ENCODE results near the gene MYL12B.
"Not testable (repeated sequence)": the region's sequence is repeated elsewhere in the genome, so short reads cannot be mapped to it uniquely, and the experiment has no call there.

Gene MYL12B

DNA sequence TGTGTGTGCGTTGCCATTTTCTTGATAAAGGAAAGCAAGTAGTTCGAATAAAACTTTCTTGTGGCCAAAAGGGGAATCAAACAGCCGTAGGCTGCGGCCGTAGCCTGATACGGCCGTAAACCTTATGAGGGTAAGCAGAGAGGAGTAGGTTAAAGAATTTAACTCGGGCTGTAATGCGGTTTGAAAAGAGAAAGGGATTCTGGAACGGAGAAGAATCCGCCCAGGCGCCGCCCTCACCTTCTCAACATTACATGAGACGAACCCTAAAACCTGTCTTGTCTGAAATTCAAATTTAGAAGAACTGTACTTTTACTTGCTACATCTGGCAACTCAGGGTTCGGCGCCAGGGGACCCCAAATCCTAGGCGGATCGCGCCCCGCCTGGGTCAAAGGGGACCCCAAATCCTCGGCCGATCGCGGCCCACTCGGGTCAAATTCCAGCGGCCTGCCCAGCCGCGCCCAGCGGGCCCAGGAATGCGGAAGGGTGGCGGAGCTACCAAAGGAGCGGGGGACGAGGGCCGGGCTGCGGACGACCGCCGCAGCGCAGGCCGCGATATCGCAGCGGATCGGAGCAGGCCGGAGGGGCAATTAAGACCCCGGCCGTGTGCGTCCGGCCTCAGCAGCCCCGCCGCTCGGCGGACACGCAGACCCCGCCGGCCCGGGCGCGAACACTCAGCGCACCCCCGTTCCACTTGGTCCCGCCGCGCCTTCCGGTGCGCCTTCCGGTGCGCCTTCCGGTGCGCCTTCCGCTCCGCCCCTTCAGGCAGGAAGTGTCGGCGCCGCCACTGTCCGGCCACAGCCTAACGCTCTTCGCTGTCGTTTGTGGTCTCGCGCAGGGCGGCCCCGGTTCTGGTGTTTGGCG is at the start of gene MYL12B:
TSS of gene MYL12B (plus strand) at position 761 of the 861 bp plus-strand sequence. CDS start 10,766 bp downstream, outside the sequence.
- in situ Hi-C loops (cut with MboI; ENCODE audit: low sequenced_read_pairs), result no loop called here

DNA sequence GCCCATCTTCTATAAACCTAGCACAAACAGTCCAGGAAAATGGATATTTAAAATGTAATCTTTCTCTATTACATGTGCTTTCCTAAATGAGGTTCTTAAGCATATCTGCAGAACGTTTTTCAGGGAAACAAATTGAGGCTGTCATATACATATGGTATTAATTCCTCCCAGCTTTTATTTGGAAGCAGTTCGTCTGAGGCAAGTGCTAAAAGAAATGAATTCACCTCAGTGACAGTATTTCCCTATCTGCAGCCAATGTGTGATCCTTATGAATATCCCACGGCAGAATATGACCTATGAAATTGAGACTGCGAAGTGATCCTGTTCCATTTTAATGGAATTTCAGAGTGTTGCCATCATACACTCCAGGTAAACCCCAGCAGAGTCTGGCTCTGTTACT is 49.3 kb upstream of the MYL12B start:
- in situ Hi-C loops (cut with MboI; ENCODE audit: low sequenced_read_pairs), result no loop called here

DNA sequence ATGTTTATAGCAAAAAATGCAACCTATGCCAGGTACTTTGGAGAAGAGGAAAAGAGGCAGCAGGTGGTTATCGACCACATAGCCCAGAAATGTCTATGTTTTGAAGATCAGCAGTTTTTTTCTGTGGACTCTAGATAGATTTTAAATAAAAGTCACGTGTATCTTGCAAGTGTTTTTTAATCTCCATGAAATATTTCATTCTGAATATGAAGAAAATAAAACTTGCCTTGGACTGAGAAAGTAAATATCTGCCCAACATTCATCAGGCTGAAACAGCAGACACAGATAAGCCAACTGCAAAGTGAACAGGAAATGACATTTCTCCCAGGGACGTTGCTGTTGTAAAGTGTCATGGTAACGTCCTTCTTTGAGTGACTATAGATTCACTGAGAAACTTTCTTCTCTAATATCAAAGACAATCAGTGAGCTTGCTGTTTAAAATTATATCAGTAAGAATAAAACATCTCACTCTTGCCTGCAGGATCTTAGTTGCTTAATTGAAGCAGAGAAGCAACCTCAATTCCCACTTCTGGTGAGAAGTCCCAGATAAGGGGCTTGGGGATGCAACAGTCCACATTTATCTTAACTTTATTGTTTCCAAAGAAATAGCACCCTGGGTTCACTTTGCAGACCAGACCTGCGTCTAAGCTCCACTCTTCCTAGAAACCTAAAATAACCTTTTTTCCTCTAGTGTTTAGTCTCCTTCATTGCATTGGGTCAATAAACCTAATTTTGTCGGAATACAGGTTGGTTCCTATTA is 48.5 kb upstream of the MYL12B start:
- in situ Hi-C loops (cut with MboI; ENCODE audit: low sequenced_read_pairs), result no loop called here

DNA sequence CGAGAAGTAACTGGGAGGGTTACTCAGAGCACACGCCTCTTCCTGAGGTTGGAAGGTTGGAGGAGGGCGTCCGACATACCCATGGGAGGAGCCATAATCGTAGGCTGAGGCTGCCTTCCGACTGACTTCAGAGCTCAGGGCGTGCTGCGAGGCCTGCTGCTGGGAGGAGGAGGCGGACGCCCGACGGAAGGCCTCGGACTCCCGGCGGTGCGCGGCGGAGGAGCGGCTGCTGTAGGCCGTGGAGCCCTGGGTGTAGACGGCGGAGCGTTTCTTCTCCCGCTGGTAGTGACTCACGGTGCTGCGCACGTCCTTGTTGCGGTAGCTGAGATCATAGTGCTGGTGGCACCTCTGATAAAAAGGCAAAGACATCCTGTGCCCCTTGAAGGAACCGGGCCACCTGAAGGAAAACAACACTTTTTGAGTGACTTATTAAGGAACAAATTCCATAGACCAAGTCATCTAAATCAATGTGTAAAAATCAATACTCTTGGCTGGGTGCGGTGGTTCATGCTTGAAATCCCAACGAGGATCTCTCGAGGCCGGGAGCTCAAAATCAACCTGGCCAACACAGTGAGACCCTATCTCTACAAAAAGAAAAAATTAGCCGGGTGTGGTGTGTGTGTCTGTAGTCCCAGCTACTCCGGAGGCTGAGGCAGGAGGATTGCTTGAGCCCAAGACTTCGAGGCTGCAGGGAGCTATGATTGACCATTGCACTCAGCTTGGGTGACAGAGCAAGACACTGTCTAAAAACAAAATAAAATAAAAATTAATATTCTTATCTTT is 46.9 kb upstream of the MYL12B start:
- in situ Hi-C loops (cut with MboI; ENCODE audit: low sequenced_read_pairs), result no loop called here

DNA sequence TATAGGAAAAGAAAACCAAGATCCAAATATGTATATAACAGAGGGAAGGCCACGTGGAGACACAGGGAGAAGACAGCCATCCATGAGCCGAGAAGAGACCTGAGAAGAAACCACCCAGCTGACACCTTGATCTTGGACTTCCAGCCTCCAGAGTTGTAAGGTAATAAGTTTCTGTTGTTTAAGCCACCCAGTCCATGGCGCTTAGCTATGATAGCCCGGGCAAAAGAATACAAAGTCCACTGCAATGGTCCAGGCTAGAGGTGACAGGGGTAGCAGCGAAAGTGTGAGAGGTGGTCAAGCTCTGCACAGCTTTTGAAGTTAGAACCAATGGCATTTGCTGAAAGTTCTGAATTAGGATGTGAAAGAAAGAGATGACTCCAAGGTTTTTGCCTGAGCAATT is 44.9 kb upstream of the MYL12B start:
- in situ Hi-C loops (cut with MboI; ENCODE audit: low sequenced_read_pairs), result no loop called here

DNA sequence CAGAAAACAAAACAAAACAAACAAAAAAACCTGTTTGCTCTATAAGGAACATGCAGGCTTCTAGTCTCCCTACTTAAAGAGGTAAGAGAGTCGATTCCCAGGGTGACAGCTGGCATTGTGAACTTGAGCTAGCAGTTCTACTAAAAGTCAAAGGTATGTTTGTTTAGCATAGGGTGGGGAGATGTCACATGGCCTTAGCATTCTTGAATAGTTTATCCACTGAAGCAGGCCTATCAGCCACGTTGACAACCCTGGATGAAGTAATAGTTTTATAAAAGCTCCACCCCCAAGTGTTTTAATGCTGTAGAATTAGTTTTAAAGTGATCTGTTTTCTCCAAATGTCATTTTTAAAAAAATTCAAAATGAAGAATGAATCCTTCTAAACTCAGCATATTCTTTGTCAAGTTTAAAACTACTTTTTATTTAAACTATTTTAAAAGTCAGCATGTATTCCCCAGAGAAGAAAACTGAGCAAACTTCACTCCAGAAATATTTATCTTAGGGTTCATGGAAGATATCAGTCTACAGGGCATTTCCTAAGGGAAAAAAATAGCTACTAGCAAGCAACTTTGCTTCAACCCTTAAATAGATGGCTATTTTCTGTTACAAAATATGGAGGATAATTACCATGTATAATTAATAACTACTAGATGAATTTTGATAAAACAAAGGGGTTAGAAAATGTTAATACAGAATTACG is 43.8 kb upstream of the MYL12B start:
- in situ Hi-C loops (cut with MboI; ENCODE audit: low sequenced_read_pairs), result no loop called here

DNA sequence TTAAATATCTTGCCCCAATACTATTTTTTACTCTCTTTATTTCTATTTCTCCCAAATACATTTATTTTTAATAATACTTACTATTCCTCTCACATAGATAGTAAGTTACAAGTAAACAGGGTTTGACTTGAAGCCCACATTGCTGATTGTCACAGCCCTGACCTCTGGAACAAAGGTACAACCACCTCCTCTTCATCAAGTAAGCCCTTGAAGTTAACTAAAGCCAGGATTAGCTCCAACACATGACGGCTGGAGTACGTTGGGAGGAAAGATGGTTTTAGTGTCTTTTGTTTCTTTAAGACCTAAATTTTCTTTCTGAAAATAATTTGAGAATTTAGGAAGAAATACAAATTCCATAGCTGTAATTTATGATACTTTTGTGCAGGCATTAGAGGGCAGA is 43.1 kb upstream of the MYL12B start:
- in situ Hi-C loops (cut with MboI; ENCODE audit: low sequenced_read_pairs), result no loop called here

DNA sequence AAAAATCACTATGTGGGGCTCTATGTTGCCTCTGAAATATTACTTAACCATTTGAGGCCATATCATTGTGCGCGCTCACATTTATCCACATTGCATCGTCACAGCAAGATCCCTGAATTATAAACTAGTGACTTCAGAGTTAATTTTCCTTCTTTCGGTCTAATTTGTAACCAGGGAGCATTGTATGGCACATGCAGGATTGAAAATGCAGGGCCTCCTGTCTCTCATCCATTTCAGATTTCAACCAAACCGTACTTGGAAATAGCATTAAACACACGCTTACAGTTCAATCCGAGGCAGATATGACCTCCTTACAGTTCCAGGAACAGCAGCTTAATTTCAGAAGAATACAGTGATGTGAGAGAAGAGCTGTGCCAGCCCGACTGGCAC is 42.7 kb upstream of the MYL12B start:
- in situ Hi-C loops (cut with MboI; ENCODE audit: low sequenced_read_pairs), result no loop called here

DNA sequence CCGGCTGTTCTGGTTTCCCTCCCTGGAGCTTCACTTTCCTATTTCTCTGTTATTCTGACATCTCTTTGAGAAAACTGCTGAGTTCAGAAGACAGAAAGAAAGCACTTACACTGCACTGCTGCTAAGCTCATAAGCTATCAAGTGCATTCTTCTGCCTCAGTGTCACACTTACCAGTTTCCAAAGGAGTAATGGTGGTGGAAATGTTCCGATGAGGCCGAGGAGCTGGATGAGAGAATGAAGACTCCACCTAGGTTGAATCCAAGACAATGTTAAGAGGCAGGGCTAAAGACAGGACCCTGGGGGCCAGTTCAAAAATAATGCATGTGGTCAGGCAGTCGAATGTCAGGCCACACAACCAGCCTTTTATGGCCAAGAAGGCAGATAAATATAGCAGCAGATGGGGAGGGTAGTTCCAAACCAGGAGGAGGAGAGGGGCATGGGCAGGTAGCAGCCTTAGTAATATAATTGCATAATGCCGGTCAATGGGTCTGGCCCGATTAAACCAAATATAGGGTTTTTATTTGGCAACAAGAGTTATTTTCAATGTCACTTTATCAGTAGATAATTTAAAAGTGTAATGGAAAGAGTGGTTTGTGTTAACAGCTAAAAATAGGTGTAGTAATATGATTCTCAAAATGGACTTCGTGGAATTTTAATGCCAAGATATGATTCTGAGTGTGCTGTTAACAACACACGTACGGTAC is 42.1 kb upstream of the MYL12B start, which contains the start of gene MYOM1:
TSS of gene MYOM1 (minus strand) at position 338 of the 705 bp plus-strand sequence. CDS start 4,745 bp downstream, outside the sequence.
- in situ Hi-C loops (cut with MboI; ENCODE audit: low sequenced_read_pairs), result no loop called here

DNA sequence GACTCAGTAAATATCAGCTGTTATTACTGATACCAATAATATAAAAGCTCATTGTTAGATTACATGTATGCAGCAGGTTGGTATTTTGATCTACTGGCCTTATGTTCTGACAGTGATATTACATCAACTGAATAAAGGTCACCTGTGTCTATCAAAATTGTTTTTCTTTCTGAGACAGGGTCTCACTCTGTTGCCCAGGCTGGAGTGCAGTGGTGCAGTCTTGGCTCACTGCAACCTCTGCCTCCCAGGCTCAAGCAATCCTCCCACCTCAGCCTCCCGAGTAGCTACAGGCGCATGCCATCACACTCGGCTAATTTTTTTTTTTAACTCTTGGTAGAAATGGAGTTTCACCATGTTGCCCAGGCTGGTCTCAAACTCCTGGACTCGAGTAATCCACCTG is 41.1 kb upstream of the MYL12B start:
- in situ Hi-C loops (cut with MboI; ENCODE audit: low sequenced_read_pairs), result not testable (repeated sequence)

DNA sequence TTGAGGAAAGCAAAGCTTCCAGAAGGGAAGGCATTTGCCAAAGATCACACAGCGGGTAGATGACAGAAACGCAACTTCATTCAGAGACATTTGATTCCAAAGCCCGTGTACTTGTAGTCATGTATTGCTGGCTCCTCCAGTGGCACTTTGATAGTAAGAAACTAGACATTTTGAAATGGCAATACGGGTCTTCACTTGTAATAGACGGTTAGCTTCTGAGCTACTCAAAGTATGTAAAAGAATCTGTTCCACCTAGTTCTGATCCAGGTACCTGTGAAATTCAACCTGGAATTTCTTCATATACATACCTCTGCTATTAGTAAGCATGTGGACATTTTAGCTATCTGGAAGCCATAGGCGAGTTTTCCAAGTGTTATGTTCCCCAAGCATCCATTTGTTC is 40.4 kb upstream of the MYL12B start:
- in situ Hi-C loops (cut with MboI; ENCODE audit: low sequenced_read_pairs), result no loop called here

DNA sequence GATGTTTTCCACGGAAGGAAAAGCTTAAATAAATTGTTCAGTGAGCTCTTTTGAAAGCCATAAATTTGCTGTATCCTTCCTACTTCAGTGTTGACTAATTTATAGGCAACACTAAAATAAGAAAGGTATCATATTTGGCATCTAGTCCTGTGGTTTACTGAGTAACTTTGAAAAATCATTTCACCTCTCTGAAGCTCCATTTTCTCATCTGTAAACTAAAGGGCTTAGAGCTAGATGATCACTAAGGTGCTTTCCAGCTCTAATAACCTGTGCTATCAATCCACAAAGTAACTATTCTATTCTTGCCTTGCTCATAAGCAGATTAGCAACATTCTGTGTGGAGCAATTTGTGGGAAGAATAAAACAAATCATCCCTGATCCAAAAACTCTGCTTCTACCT is 38.6 kb upstream of the MYL12B start:
- in situ Hi-C loops (cut with MboI; ENCODE audit: low sequenced_read_pairs), result no loop called here

DNA sequence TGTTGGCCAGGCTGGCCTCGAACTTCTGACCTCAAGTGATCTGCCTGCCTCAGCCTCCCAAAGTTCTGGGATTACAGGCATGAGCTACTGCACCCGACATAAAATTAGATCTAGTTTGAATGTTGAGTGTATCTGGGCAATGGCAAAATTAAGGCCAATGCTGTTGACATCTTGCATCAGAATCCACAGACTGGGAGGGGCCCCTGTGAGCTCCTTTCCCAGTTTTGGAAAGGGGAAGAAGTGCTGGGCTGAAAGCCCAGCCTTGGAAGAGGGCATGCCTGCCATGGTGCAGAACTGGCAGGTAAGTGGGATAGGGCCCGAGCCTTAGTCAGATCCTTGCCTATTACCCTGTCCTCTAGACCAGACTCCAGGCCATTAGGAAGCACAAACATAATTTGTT is 37.7 kb upstream of the MYL12B start:
- in situ Hi-C loops (cut with MboI; ENCODE audit: low sequenced_read_pairs), result no loop called here

DNA sequence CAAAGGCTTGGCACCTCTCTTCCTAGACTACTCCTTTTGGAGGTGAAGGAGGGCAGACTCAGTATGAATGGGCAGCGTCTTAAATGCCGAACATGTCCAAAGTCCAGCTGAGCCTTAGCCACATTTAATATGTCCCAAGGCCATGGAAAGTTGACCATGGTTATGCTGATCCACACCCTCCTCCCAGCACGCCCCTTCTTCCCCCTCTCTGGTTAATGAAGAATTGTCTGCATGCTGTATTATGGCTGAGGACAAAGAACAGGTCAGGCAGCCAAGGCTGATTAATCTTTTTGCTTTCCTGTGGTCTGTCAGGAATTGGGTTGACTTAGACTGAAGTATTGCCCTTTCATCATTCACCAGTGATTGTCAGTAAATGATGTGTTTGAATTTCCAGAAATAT is 36.3 kb upstream of the MYL12B start:
- in situ Hi-C loops (cut with MboI; ENCODE audit: low sequenced_read_pairs), result no loop called here

DNA sequence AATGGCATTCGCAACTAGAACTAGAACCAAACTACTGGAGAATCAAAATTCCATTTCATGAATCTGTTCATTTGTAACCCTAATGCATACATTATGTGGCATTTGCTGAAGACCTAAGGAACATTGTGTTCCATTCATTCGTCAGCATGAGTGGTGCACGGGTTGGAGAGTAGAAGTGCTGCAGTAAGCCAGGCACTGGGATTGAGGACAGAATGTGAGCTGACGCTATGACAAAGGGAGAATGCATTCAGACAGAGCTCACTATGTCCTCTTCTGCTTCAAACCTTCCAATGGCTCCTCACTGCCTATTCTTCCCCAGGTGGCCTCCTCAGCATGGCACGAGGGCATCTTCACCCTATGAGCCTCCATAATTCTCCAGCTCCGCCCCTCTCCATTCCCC is 35.9 kb upstream of the MYL12B start:
- in situ Hi-C loops (cut with MboI; ENCODE audit: low sequenced_read_pairs), result no loop called here

DNA sequence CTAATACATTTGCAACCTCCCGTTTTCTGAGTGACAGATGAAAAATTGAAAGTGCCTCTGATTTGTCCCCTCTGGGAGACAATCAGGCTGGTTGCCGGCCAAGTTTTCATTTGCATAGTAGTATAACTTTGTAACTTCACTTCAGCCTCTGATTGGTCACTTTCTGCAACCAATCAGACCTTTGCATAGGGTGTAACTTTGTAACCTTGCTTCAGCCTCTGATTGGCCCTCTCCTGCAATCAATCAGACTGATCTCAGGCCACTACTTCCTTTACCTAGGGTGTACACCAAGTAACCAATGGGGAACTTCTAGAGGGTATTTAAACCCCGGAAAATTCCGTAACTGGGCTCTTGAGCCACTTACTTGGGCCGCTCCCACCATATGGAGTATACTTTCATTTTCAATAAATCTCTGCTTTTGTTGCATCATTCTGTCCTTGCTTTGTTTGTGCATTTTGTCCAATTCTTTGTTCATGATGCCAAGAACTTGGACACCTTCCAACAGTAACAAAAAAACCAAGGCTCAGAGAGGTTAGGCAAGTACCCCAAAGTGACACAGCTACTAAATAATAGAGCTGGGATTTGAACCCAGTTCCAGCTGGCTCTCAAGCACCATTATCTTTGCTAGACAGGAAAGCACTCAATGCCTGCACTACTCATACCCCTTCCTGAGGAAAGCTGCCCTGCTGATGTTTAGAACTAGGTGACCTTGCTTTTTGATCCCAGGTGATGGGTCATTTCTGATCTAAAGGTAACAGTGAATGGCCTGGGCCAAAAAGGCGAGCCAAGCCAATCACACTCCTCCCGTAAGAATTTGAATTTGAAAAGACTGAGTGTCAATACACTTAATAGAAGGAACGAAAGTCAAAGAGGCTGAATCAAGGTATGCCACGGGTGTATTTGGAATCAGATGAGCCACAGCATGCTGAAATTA is 31.3 kb upstream of the MYL12B start:
- in situ Hi-C loops (cut with MboI; ENCODE audit: low sequenced_read_pairs), result no loop called here

DNA sequence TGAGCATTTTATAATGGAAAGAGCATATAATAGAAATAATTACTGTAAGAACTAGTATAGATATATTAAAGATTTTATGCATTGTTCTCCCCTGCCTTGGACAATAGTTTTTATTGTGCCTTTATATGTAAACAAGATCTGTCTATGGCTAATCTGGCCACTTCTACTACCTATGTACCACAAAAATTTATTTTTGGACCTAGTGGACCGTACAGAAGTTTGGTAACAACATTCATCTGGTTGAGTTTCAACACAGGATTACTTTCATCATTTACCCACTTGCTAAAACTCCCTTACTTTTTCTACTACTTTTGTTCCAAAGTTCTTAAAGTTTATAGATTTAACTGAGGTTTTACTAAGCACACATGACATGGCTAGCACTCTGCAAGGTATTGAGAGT is 28.9 kb upstream of the MYL12B start:
- in situ Hi-C loops (cut with MboI; ENCODE audit: low sequenced_read_pairs), result no loop called here

DNA sequence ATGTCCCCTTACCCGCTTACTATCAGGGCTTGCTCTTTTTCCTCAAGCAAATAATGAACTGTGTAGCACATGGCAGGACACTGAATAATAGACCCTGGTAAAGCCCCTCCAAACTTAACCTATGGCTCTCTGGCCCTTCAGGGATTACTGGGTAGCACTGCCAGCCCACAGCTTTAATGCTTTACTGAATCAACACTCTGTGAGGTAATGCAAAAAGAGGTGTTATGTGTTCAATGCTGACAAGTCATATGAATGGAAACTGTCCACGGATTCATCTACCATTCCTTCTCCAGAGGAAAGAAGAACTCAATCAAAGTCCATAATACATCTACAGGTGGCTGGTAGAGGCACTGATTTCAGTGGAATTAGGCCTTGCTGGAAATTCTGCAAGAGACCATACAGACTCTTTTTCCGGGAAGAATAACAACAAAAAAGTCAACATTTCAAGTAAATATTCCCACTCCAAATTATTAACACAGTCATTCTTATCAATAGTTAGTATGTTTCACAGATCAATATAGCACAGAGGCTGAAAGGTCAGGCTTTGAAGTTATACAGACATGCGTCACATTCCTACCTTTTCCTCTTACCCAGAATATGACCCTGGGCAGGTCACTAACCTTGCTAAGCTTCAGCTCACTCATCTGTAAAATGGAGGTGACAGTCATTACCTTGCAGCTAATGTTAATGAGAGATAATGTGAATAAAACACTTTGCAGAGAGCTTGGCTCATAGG is 28.3 kb upstream of the MYL12B start:
- in situ Hi-C loops (cut with MboI; ENCODE audit: low sequenced_read_pairs), result no loop called here
